GM21737 (cell line): ENCODE data around the gene MLN.
A peak's percentile ranks its signal among the peaks of the same experiment; 100 is the strongest.

Experiments
- ATAC-seq: cut with Tn5 transposase; IDR thresholded peaks from one replicate; pipeline ENCODE4 v1.9.1; 2021; ENCODE audit warnings: mild to moderate bottlenecking, moderate library complexity; ENCODE audit not compliant: unreplicated experiment

The MLN gene

GRCh38 chr6:33790379-33790778 is 13.4 kb downstream of the MLN start:
- no peak for ATAC-seq

DNA sequence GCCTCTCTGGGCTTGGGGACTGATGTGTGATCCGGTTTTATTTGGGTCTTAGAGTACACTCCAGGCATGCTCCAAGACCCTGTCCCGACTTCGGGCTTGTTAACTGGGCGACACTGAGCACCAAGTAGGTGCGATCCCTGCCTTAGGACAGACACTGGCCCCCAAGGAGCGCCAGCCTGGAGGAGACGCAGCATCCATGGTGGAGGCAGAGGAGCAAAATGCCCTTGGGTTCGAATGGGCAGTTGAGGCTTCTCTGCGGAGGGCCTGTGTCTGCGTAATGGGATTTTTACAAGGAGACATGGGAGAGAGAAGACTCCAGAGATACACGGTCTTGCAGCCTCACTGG is 14.3 kb downstream of the MLN start:
- ATAC-seq: no peak

DNA sequence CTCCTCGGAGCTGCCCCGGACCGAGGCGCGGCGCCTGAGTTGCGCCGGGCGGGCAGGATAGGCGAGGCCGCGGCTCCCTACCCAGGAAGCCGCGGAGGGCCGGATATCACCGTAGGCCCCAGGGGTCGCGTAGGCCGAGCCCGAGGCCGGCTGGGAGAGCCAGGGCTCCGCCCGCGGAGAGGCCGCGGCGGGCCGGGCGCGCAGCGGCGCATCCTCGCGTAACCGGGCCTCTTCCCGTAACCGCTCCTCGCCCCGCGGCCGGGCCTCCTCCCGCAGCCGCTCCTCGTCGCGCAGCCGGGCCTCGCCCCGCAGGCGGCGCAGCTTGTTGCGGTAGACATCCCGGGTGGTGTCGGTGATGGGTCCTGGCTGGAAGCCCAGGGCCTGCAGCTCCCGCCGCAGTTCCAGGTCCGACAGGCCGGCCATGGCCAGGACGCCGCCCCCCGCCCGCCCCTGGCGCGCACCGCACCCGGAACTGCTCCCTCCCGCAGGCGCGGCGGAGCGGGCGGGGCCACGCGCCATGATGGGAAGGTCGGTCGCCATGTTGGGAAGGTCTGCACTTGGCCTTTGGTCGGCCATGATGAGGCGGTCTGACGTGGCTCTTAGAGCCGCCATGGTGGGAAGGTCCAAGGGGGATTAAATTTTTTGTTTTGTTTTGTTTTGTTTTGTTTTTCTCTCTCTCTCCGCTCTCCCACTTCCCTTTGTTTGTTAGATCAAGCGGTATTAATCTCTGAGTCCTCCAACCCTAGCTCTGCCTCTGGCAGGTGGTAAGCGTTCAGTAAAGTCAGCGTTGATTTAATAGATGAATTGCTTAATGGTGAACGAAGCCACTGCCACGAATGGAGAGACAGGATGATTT is 14.9 kb downstream of the MLN start, which contains the start of gene LEMD2:
TSS of gene LEMD2 (minus strand) at position 437 of the 856 bp plus-strand sequence. CDS start at position 423, 14 bp downstream.
- ATAC-seq: peak; percentile 81

DNA sequence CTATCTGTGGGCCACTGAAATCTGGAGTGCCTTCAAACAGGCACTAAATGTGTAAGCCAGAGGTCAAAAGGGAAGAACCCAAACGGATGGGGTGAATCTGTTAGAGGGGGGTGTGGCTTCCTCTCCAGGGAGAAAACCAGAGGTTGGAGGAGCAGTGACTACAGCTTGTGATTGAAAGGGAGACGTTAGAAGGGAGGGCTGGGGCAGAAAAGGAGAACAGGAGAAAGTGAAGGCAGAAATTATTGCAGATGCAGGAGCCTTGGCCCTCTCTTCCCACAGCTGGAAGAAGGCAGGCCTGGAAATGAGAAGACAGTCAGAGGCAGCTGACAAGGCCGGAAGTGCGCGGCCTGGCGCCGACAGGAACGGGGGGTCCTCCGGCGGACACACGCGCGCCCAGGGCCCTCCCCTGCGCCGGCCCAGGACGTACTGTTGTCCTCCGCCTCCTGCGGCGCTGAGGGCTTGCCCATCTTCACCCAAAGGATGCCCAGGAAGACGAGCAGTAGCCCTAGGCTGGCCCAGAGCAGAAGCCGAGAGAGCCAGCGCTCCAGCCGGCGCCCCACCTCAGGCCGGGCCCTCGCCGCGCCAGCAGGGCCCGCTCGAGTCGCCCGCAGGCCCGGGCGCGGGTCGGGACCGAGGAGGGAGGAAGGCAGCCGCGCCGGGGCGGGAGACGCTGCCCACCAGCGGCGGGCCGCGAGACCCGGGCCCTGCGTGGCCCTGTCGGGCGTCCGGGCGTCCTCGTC is 15.7 kb downstream of the MLN start:
- ATAC-seq: peak; percentile 42

DNA sequence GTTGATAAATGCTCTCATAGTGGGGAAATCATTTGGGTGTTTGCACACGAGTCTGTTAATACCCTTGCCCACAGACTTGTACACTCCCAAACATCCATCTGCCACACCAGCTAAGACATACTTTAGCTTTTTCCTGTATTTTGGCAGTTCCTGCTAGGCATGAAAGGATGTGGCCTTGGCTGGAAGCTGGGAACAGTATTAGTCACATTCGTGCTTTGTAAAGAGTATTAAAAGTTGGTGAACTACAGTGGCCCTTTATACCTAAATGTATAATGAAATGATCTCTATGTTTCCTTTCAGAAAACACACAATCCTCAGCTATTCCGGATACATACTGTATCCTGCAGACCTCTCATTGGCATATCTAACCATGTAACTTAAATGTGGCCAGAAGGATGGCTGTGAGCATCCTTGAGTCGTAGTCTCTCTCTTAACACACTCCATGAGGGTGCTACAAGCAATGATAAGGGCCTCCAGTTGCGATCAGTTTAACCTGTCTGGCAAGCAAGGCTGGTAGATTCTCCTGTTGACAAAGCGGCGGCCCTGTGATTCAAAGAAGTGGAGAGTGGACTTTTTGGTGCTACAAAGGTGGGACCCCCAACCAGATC is 16.4 kb downstream of the MLN start:
- no peak for ATAC-seq

DNA sequence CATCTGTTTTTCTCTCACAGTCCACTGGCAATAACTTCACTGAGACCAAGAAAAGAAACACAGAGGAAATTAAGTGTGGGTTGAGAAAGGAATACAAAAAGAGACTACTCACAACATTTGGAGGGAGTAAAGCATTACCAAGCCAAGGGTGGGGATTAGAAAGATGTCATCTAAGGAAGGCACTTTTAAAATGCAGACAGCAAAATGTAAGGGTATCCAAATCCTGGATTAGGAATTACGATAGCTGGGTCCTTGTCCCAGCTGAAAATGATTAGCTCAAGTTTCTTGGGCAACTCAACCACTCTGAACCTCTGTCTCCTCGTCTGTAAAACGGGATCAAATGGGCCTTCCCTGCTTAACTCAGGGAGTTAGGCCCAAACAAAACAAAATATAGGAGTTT is 17.1 kb downstream of the MLN start:
- no peak for ATAC-seq

DNA sequence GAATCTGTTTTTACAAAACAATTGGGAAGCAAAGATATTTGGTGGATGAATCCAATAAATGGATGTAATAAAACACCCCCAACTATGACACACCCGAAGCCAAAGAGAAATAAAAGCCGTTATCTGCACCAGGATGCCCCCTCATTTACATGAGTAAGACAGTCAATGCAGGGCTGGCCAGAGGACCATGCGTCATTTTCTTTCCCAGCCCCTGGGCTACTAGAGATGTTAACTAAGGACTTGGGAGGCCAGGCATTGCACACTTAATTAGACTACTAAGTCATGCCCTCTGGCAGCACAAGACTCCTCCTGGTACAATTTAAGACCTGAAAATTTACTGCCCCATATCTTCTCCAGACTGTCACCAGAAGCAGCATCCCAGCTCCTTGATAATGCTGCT is 18.0 kb downstream of the MLN start:
- ATAC-seq: no peak

- ATAC-seq: no peak
These were observed 19.0 kb downstream of the MLN start for GRCh38 chr6:33784787-33785186.

DNA sequence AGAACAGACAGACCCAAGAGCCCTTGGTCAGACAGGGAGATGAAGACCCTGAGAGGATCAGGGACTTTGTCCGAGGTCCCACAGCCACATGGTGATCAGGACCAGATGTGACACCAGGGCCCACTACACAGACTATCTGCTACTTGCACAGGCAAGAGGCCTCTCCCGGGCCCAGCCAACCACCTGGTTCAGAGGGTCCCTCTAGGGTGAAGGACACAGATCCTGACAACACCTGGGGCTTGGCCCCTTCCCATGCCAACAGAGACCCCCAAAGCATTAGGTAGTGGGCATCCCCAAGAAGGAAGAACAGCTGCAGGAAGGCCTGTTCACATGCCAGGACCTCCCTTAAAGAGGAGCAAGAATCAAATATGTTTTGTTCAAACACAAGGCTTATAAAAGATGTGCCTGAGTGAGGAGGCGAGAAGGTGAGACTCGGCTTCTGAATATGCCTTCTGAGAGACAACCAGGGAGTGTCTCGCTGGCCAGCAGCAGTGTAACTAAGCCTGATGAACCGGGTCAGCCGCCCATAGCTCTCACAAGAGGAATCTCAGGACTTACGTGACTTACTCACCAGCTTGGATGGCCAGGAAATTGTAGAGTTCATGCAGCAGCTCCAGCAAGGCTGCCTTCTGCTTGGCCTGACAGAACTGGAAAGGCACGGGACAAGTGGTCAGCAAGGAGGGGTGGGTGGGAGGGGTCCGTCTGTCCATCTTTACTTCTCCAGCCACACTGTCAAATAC is 19.9 kb downstream of the MLN start:
- no peak for ATAC-seq

DNA sequence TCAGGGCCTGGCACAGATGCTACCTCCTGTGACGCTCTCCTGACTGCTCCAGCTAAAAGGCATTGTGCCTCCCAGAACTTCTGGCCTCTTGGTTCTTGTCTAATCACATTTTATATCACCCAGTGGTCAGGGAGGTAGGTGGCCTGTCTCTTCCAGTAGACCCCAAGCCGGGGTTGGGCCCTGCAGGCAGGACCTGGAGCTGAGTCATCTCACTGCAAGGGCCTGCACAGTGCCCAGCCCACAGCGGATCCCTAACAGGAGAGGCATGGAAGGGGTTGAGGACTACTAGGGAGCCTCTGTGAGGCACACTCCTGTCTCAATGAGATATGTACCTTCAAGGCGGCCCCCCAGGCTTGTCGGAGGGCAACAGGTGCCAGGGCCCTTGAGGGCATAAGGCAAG is 21.2 kb downstream of the MLN start:
- ATAC-seq: no peak

- ATAC-seq: no peak
These were observed 22.4 kb downstream of the MLN start for GRCh38 chr6:33781131-33781975.

GRCh38 chr6:33779895-33780294 is 23.9 kb downstream of the MLN start:
- no peak for ATAC-seq

GRCh38 chr6:33779290-33779689 is 24.5 kb downstream of the MLN start:
- ATAC-seq: no peak

DNA sequence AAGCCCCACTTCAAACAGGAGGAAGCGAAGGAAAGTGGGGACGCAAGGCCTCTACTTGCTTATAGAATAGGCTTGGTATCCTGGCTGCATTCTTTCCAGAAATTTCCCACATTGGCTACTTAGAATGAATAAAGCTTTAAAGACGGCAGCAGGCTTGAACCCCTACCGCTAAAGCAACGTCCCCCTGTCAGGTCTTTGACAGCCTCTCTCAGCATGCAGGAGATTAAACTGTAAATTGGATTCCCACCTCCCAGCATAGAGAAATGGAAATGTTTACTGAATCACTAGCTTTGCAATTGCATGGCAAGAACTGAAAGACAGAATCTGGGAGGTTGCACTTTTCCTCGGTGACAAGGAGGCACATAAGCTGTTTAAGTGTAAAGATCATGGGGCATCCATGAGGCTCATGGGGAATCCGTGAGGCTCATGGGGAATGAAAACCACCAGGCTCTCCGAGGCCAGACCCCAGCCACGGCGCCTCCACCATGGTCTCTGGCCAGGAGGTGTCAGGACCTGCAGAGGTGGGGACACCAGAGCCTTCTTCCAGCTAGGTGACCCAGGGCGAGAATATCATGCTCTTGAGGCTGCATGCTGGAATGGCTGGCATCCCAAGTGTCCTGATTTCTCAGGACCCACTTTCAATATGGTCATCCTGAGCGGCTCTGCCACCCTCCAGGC is 25.2 kb downstream of the MLN start:
- no peak for ATAC-seq

- no peak for ATAC-seq
These were observed 26.1 kb downstream of the MLN start for GRCh38 chr6:33777398-33778388.

- ATAC-seq: no peak
These were observed 27.0 kb downstream of the MLN start for GRCh38 chr6:33776764-33777163.

DNA sequence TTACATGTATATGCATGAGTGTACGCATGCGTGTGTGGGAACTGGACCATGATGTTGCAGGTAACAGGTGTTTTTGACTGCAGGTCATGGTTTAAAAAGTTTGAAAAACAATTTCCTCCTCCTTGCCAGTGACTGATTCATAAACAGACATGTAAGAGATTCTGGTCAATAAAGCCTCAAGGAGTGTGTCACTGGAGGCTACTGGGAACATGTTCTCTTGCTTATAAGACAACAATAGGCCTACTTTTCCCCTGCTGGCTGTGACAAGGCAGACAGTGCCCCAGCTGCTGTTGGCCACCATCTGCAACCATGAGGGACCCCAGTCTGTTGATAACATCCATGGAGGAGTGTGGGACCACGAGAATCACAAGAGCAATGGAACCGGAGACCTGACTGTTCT is 27.6 kb downstream of the MLN start:
- ATAC-seq: no peak

DNA sequence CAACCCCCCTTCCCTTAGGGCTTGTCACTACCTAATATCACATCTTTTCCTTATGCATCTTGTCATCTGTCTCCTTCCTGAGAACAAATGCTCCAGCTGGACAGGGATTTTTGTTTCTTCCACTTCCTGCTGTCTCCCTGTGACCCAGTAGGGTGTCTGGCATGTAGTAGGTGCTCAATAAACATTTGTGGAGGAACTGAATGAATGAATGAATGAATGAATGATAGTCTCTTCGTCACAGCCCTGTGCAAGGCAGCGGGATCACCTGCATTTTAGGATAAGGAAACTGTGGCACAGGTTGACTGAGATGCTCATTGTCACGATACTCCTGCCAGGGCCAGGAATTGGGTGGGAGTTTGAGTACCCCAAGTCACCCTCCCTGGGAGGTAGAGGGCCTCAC is 29.0 kb downstream of the MLN start:
- no peak for ATAC-seq
